GM12878 (cell line): ENCODE measurements around the gene GSC2. TPM values are rescaled to one million over a fixed set of nuclear protein-coding genes. Genes with fewer than 3 reads are reported as not detected.

Source experiments
- ATAC-seq: fragments of 200-7000 bp; cut with Tn5 transposase; 3 replicates; pipeline ENCODE4 v1.9.1; 2020; ENCODE audit warnings: mild to moderate bottlenecking, moderate library complexity
- BruUV-seq: library from RNA; stranded (reverse); fragments of 400-500 nt; replicated peaks from 2 replicates; lab custom pipeline; 2021; lab: Mats Ljungman, UMichigan
- CTCF ChIA-PET: fragments of 300-600 bp; sonication (Branson Sonifier 250); formaldehyde crosslinking; extraction: SDS; loops from one replicate; lab custom pipeline; 2021; ENCODE audit warnings: inconsistent platforms; lab: Yijun Ruan, JAX
- POLR2A ChIA-PET: fragments of 350-600 bp; formaldehyde crosslinking; extraction: SDS; loops from one replicate; lab custom pipeline; 2021; ENCODE audit warnings: inconsistent platforms; lab: Charles Lee
- RAD21 ChIA-PET: fragments of 300-600 bp; sonication (Branson Sonifier 250); formaldehyde crosslinking; loops from one replicate; lab custom pipeline; 2023; ENCODE audit warnings: antibody characterized with exemption; ENCODE audit not compliant: unreplicated experiment; lab: Charles Lee
- SMC1A ChIA-PET: fragments of 300-600 bp; sonication (Branson Sonifier 250); formaldehyde crosslinking; loops from one replicate; lab custom pipeline; 2023; ENCODE audit not compliant: unreplicated experiment, uncharacterized antibody; lab: Charles Lee
- DNase-seq: peaks from one replicate; pipeline ENCODE4 v3.0.0-alpha.2; 2011; ENCODE audit warnings: low read depth, low spot score
- FAIRE-seq: peaks from 3 replicates; lab custom pipeline; 2011; peaks lifted over from hg19 to GRCh38; lab: Jason Lieb, UNC
- H2AFZ ChIP-seq: 2 replicates; pipeline ENCODE4 v1.6.0; 2011; ENCODE audit warnings: low read depth, low read length, control low read depth; ENCODE audit not compliant: control insufficient read depth
- H3K27ac ChIP-seq: 2 replicates; pipeline ENCODE4 v1.5.1; 2011; ENCODE audit warnings: control low read depth; ENCODE audit not compliant: control insufficient read depth, insufficient read depth
- H3K27me3 ChIP-seq, 2 experiments: replicated peaks in 1 of 2; 2 replicates each; pipeline versions ENCODE4 v1.6.0 to v1.6.1; 2011; ENCODE audit warnings: low read length in 1 of 2; ENCODE audit not compliant: control insufficient read depth in 2 of 2, insufficient read depth in 2 of 2
- H3K36me3 ChIP-seq, 2 experiments: 2 replicates each; pipeline ENCODE4 v1.5.1; 2011; ENCODE audit warnings: low read length in 1 of 2; ENCODE audit not compliant: control insufficient read depth in 2 of 2, insufficient read depth in 2 of 2
- H3K4me1 ChIP-seq: 2 replicates; pipeline ENCODE4 v1.6.1; 2011; ENCODE audit warnings: mild to moderate bottlenecking, low read length, moderate library complexity, mixed read lengths; ENCODE audit not compliant: control insufficient read depth, insufficient read depth
- H3K4me2 ChIP-seq: 2 replicates; pipeline ENCODE4 v1.6.0; 2011; ENCODE audit warnings: control low read depth; ENCODE audit not compliant: control insufficient read depth, insufficient read depth
- H3K4me3 ChIP-seq: fragments of 200-600 bp; sonication (generic); 2 replicates; pipeline ENCODE4 v1.5.1; 2016
- H3K79me2 ChIP-seq: 2 replicates; pipeline ENCODE4 v1.6.0; 2011; ENCODE audit warnings: low read length; ENCODE audit not compliant: control insufficient read depth, insufficient read depth
- H3K9ac ChIP-seq: 2 replicates; pipeline ENCODE4 v1.8.0; 2011; ENCODE audit warnings: low read length, control low read depth, mixed read lengths; ENCODE audit not compliant: control insufficient read depth, insufficient read depth
- H3K9me3 ChIP-seq: replicated peaks from 3 replicates; pipeline ENCODE4 v1.5.1; 2011; ENCODE audit warnings: mild to moderate bottlenecking, low read length; ENCODE audit not compliant: control insufficient read depth, insufficient read depth
- H4K20me1 ChIP-seq: 2 replicates; pipeline ENCODE4 v1.6.0; 2011; ENCODE audit not compliant: control insufficient read depth, insufficient read depth
- ASH2L ChIP-seq: fragments of 300-600, 200-600 bp; sonication (generic); IDR thresholded peaks from 2 replicates; pipeline ENCODE4 v1.6.1; 2017; ENCODE audit warnings: low read depth, mild to moderate bottlenecking, borderline replicate concordance
- HDAC6 ChIP-seq: fragments of 200-600 bp; sonication (generic); IDR thresholded peaks from one replicate; pipeline ENCODE4 v1.8.0; 2017; ENCODE audit warnings: antibody characterized with exemption; ENCODE audit not compliant: unreplicated experiment
- IRF3 ChIP-seq: fragments of 450-650 bp; IDR thresholded peaks from 2 replicates; pipeline ENCODE4 v1.6.1; 2014; ENCODE audit warnings: mild to moderate bottlenecking
- NRF1 ChIP-seq: conservative IDR thresholded peaks from 2 replicates; pipeline ENCODE4 v1.6.1; 2011; ENCODE audit warnings: mild to moderate bottlenecking, low read depth, low read length, improper control_type of control experiment
- RB1 ChIP-seq: fragments of 450-650 bp; formaldehyde crosslinking; IDR thresholded peaks from 2 replicates; pipeline ENCODE4 v1.6.1; 2017; ENCODE audit warnings: mild to moderate bottlenecking, borderline replicate concordance
- RELA ChIP-seq: fragments of 450-650 bp; IDR thresholded peaks from 2 replicates; pipeline ENCODE4 v1.8.0; 2014; ENCODE audit warnings: borderline replicate concordance; ENCODE audit not compliant: partially characterized antibody
- SMAD1 ChIP-seq: fragments of 450-650 bp; IDR thresholded peaks from 2 replicates; pipeline ENCODE4 v1.6.1; 2018; ENCODE audit warnings: mild to moderate bottlenecking, low read depth; ENCODE audit not compliant: partially characterized antibody
- SPI1 ChIP-seq: IDR thresholded peaks from 2 replicates; pipeline ENCODE4 v1.6.1; 2011; ENCODE audit warnings: low read depth, mild to moderate bottlenecking, low read length, moderate library complexity, borderline replicate concordance; ENCODE audit not compliant: insufficient read depth
- SREBF1 ChIP-seq: IDR thresholded peaks from 2 replicates; pipeline ENCODE4 v1.6.1; 2012; ENCODE audit warnings: mild to moderate bottlenecking, low read length
- WGBS: methylation state at CpG from one replicate; pipeline ENCODE4 v1.1.6; 2016; ENCODE audit warnings: low lambda C conversion rate; ENCODE audit not compliant: insufficient replicate concordance, insufficient coverage; ENCODE audit errors: missing lambda C conversion rate; 5-methylcytosine and 5-hydroxymethylcytosine counted together
- in situ Hi-C: fragments of 300-500 bp; cut with MboI; formaldehyde crosslinking; loops from 9 replicates; pipeline ENCODE4 v1.14.3; 2018; ENCODE audit warnings: mixed read lengths
- intact Hi-C: fragments of 100-400 bp; cut with micrococcal nuclease; formaldehyde crosslinking; loops from one replicate; pipeline ENCODE4 v1.14.2; 2022; ENCODE audit not compliant: unreplicated experiment
- polyA plus RNA-seq, 11 experiments: library from polyadenylated mRNA; depleted of rRNA in 4 of 11; unstranded in 6 of 11; stranded (reverse) in 5 of 11; fragments of >200 nt; fragmentation: Nextera tagmentation in 4 of 11; fragmentation: Illumina TruSeq in 1 of 11; extraction: Ambion mirVana in 4 of 11; extraction: Trizol in 1 of 11; gene quantifications; 1 replicate in 1 of 11; 2 replicates in 10 of 11; pipeline versions ENCODE4 v1.2.1 to v1.2.3, GENCODE V29; 2011 to 2016; ENCODE audit warnings: inconsistent platforms in 2 of 11, missing spikeins in 2 of 11, low read depth in 1 of 11
- total RNA-seq, 4 experiments: library from RNA; depleted of rRNA in 3 of 4; stranded (reverse); fragments of >200 nt in 3 of 4; fragmentation: Illumina TruSeq in 1 of 4; extraction: Trizol in 1 of 4; gene quantifications; 2 replicates each; pipeline versions ENCODE4 v1.2.1 to v1.2.3, GENCODE V29; 2013 to 2021
- TF ChIP-seq, protein P1 (sequence below): fragments of 450-650 bp; IDR thresholded peaks from 2 replicates; pipeline ENCODE4 v1.6.1; 2016; ENCODE audit warnings: mild to moderate bottlenecking
- TF ChIP-seq, protein P2 (sequence below): fragments of 450-650 bp; IDR thresholded peaks from 2 replicates; pipeline ENCODE4 v1.6.1; 2016; ENCODE audit warnings: mild to moderate bottlenecking, moderate library complexity, borderline replicate concordance

Gene GSC2
- total and polyA plus RNA-seq, 10 of the 15 experiments (the other 5 are each of a cell fraction or from before 2014, with no cell fraction given), result not detected

DNA sequence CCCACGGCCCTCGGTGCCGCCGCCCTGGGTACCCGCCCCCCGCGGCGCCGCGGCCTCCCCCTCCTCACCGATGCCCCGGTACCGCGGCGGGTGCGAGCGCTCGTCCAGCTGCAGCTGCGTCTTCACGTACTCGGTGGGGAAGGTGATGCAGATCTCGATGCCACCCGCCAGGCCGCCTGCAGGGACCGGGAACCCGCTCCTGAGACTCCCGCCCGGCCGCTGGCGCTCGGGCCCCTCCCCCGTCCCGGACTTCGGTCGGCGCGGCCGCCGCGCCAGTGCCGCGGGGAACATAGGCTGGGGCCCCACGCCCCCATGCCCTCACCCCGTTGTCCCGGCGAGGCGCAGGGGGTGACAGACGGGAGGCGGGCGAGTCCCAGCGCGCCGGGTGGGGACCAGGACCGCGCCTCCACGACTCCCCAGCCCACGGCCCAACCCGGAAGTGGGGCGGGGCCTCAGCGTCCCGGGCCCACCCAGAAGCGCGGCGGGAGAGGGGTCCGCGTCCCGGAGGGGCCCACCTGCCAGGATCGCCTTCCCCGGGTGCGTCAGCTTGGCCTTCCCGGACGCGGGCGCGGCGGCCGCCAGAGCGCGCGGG is 28.1 kb upstream of the GSC2 start:
- H3K4me1 ChIP-seq, result peaks cover 28% of the 10 kb centered on the region
- ChIA-PET CTCF (interaction anchor here (0.5 to 3.6 kb wide), 13 partner anchors 28 to 449 kb away, joined by 3 to 36 read pairs (median 6); partner anchors contain the start of genes CDC45 and ESS2), POLR2A (interaction anchor here (0.8 to 1.1 kb wide), 4 partner anchors 34 to 269 kb away, joined by 3 read pairs; partner anchors contain the start of genes C22orf39 and ESS2), SMC1A (interaction anchor here (0.7 to 3.0 kb wide), 4 partner anchors 22 to 300 kb away, joined by 3 to 19 read pairs (median 8); partner anchors contain the start of genes CDC45, ESS2 and UFD1), RAD21 (interaction anchor here (0.8 to 2.3 kb wide), 16 partner anchors 34 to 449 kb away, joined by 3 to 21 read pairs (median 4); partner anchors contain the start of genes C22orf39, CDC45, ESS2 and HIRA)
- peak overlapping the region; percentile 76 for H3K4me3 ChIP-seq
- no TSS peak for BruUV-seq
- no peak for DNase-seq
- peak overlapping the region; percentile 85 for H2AFZ ChIP-seq
- peaks cover 29% of the 10 kb centered on the region for H3K79me2 ChIP-seq
- H3K9me3 ChIP-seq, result no peaks in the 10 kb centered on the region
- peak; percentile 16 for ATAC-seq
- H4K20me1 ChIP-seq, result no peaks in the 10 kb centered on the region
- peak overlapping the region; percentile 84 for H3K4me2 ChIP-seq
- in situ Hi-C loops, result no loop called here
- intact Hi-C loops, result loop anchor here (2.0 to 5.0 kb wide), 4 partner anchors 33 to 453 kb away; partner anchors contain the start of genes C22orf39, ESS2, HIRA and MRPL40
- peaks cover 0 to 1% of the 10 kb centered on the region in 2 experiments; a peak in 1 of 4 replicates for H3K27me3 ChIP-seq
- 0% methylated on average over 47 of the region's 80 CpGs for WGBS
- H3K27ac ChIP-seq, result peak overlapping the region; percentile 74
- FAIRE-seq, result no peak
- H3K36me3 ChIP-seq, result peaks cover 0 to 1% of the 10 kb centered on the region in 2 experiments; a peak in 2 of 4 replicates
- peak overlapping the region; percentile 72 for H3K9ac ChIP-seq
- TF ChIP-seq SPI1 (no peak), IRF3 (0 out of 2 replicates have a peak, but pooled peaks have one; percentile 11), HDAC6 (no peak), SREBF1 (no peak), ASH2L (no peak), RB1 (0 out of 2 replicates have a peak, but pooled peaks have one; percentile 53), NRF1 (no peak), RELA (no peak), SMAD1 (no peak)
- TF ChIP-seq, protein P1, sequence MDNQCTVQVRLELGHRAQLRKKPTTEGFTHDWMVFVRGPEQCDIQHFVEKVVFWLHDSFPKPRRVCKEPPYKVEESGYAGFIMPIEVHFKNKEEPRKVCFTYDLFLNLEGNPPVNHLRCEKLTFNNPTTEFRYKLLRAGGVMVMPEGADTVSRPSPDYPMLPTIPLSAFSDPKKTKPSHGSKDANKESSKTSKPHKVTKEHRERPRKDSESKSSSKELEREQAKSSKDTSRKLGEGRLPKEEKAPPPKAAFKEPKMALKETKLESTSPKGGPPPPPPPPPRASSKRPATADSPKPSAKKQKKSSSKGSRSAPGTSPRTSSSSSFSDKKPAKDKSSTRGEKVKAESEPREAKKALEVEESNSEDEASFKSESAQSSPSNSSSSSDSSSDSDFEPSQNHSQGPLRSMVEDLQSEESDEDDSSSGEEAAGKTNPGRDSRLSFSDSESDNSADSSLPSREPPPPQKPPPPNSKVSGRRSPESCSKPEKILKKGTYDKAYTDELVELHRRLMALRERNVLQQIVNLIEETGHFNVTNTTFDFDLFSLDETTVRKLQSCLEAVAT, result no peak
- TF ChIP-seq, protein P2, sequence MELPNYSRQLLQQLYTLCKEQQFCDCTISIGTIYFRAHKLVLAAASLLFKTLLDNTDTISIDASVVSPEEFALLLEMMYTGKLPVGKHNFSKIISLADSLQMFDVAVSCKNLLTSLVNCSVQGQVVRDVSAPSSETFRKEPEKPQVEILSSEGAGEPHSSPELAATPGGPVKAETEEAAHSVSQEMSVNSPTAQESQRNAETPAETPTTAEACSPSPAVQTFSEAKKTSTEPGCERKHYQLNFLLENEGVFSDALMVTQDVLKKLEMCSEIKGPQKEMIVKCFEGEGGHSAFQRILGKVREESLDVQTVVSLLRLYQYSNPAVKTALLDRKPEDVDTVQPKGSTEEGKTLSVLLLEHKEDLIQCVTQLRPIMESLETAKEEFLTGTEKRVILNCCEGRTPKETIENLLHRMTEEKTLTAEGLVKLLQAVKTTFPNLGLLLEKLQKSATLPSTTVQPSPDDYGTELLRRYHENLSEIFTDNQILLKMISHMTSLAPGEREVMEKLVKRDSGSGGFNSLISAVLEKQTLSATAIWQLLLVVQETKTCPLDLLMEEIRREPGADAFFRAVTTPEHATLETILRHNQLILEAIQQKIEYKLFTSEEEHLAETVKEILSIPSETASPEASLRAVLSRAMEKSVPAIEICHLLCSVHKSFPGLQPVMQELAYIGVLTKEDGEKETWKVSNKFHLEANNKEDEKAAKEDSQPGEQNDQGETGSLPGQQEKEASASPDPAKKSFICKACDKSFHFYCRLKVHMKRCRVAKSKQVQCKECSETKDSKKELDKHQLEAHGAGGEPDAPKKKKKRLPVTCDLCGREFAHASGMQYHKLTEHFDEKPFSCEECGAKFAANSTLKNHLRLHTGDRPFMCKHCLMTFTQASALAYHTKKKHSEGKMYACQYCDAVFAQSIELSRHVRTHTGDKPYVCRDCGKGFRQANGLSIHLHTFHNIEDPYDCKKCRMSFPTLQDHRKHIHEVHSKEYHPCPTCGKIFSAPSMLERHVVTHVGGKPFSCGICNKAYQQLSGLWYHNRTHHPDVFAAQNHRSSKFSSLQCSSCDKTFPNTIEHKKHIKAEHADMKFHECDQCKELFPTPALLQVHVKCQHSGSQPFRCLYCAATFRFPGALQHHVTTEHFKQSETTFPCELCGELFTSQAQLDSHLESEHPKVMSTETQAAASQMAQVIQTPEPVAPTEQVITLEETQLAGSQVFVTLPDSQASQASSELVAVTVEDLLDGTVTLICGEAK, result no peak
